GM04504 (cell line): ENCODE measurements around the gene NTSR1.
A peak's percentile ranks its signal among the peaks of the same experiment; 100 is the strongest.

Source experiments
- DNase-seq: peaks from one replicate; pipeline ENCODE4 v3.0.0-alpha.2; 2012; ENCODE audit warnings: low read depth

The NTSR1 gene

GRCh38 chr20:62694106-62694505 is 14.5 kb upstream of the NTSR1 start:
- DNase-seq, result no peak

- no peak for DNase-seq
Measured at GRCh38 chr20:62694868-62695267, 13.8 kb upstream of the NTSR1 start.

GRCh38 chr20:62695448-62696414 is 12.9 kb upstream of the NTSR1 start:
- DNase-seq, result no peak

- DNase-seq, result no peak
Measured at GRCh38 chr20:62696434-62696957, 12.1 kb upstream of the NTSR1 start.

- DNase-seq, result no peak
Measured at GRCh38 chr20:62696989-62697388, 11.6 kb upstream of the NTSR1 start.

GRCh38 chr20:62697468-62697912 is 11.1 kb upstream of the NTSR1 start:
- DNase-seq, result no peak

- DNase-seq, result no peak
Measured at GRCh38 chr20:62698231-62698630, 10.4 kb upstream of the NTSR1 start.

- no peak for DNase-seq
Measured at GRCh38 chr20:62699296-62699695, 9.3 kb upstream of the NTSR1 start.

GRCh38 chr20:62699741-62700140 is 8.9 kb upstream of the NTSR1 start:
- DNase-seq, result no peak

GRCh38 chr20:62700261-62700930 is 8.2 kb upstream of the NTSR1 start:
- DNase-seq, result no peak

- no peak for DNase-seq
Measured at GRCh38 chr20:62701161-62702012, 7.2 kb upstream of the NTSR1 start.

GRCh38 chr20:62702013-62702300 is 6.7 kb upstream of the NTSR1 start:
- no peak for DNase-seq

GRCh38 chr20:62702895-62703852 is 5.5 kb upstream of the NTSR1 start:
- DNase-seq, result peak; percentile 85

- no peak for DNase-seq
Measured at GRCh38 chr20:62703853-62704228, 4.8 kb upstream of the NTSR1 start.

- peak; percentile 88 for DNase-seq
Measured at GRCh38 chr20:62704341-62704948, 4.2 kb upstream of the NTSR1 start.

GRCh38 chr20:62705627-62706026 is 3.0 kb upstream of the NTSR1 start:
- no peak for DNase-seq

GRCh38 chr20:62706344-62706743 is 2.3 kb upstream of the NTSR1 start:
- no peak for DNase-seq

GRCh38 chr20:62706857-62707256 is 1.8 kb upstream of the NTSR1 start:
- no peak for DNase-seq

GRCh38 chr20:62707276-62707920 is 1.2 kb upstream of the NTSR1 start:
- no peak for DNase-seq

GRCh38 chr20:62707921-62708521 is 615 bp upstream of the NTSR1 start:
- no peak for DNase-seq
